GM12873 (cell line): Measurements from ENCODE around the gene SORCS2.

Experiments used
- TF ChIP-seq, protein P1 (sequence below): IDR thresholded peaks from 2 replicates; pipeline ENCODE4 v1.5.1; 2012; ENCODE audit warnings: low read depth, mild to moderate bottlenecking, moderate library complexity, low read length, control low read depth; ENCODE audit not compliant: insufficient read depth; ENCODE audit errors: missing control alignments

SORCS2 gene

GRCh38 chr4:7327341-7327885 lies 135.1 kb downstream of the SORCS2 start:
- TF ChIP-seq, protein P1, sequence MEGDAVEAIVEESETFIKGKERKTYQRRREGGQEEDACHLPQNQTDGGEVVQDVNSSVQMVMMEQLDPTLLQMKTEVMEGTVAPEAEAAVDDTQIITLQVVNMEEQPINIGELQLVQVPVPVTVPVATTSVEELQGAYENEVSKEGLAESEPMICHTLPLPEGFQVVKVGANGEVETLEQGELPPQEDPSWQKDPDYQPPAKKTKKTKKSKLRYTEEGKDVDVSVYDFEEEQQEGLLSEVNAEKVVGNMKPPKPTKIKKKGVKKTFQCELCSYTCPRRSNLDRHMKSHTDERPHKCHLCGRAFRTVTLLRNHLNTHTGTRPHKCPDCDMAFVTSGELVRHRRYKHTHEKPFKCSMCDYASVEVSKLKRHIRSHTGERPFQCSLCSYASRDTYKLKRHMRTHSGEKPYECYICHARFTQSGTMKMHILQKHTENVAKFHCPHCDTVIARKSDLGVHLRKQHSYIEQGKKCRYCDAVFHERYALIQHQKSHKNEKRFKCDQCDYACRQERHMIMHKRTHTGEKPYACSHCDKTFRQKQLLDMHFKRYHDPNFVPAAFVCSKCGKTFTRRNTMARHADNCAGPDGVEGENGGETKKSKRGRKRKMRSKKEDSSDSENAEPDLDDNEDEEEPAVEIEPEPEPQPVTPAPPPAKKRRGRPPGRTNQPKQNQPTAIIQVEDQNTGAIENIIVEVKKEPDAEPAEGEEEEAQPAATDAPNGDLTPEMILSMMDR, result no peak

- TF ChIP-seq, protein P1, result no peak
Measured at GRCh38 chr4:7328162-7328912, 136.0 kb downstream of the SORCS2 start.

DNA sequence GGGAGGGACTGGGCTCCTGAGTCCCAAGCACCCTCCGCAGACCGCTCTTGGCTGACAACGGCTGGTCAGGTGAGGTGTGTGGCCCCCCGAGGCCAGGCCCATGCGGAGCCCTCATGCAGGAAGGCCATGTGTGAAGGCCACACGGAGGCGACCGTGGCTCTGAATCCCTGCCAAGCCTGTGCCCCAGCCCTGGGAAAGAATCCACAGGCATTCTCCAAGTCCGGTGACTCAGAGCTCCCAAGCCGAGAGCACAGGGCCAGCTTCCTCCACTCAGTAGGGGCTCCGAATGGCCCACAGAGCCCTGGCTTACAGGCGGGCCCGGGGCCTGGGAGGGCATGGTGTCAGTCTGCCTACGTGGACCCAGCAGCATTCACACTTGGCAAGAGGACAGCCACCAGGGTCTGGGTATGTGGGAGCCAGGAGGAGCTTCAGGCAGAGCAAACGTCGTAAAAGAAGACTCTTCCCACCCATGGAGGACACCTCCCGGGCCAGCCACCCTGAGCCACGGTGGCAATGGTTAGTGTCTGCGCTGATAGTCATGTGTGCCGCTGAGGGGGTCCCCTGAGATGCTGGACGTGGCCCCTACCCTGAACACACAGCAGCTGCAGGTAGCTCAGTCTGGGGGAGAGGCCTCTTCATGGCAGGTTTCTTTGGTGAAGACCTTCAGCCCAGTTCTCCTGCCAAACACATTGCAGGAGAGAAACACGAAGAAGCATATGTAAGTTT lies 136.7 kb downstream of the SORCS2 start:
- TF ChIP-seq, protein P1, result no peak

DNA sequence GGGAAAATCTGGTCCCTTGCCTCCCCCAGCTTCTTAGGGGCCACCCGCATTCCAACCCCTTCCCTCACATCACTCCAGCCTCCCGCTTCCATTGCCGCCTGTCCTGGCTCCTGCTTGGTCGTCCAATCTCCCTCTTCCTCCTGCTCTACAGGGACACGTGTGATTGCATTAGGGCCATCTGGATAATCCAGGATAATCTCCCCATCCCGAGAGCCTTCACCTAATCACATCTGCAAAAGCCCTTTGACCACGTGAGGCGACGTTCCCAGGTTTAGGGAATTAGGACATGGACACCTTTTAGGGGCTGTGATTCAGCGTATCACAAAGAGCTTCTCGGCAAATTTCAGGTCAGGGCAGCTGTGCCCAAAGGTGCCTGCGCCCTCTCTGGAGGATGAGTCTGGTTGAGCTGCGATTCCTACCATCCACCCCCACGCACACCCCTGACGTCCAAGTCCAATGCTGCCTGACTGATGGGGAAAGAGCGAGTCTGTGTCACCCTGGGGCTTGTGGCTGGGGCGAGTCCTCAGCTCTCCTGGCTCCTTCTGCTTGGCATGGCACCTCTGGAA lies 137.8 kb downstream of the SORCS2 start:
- TF ChIP-seq, protein P1, result no peak

DNA sequence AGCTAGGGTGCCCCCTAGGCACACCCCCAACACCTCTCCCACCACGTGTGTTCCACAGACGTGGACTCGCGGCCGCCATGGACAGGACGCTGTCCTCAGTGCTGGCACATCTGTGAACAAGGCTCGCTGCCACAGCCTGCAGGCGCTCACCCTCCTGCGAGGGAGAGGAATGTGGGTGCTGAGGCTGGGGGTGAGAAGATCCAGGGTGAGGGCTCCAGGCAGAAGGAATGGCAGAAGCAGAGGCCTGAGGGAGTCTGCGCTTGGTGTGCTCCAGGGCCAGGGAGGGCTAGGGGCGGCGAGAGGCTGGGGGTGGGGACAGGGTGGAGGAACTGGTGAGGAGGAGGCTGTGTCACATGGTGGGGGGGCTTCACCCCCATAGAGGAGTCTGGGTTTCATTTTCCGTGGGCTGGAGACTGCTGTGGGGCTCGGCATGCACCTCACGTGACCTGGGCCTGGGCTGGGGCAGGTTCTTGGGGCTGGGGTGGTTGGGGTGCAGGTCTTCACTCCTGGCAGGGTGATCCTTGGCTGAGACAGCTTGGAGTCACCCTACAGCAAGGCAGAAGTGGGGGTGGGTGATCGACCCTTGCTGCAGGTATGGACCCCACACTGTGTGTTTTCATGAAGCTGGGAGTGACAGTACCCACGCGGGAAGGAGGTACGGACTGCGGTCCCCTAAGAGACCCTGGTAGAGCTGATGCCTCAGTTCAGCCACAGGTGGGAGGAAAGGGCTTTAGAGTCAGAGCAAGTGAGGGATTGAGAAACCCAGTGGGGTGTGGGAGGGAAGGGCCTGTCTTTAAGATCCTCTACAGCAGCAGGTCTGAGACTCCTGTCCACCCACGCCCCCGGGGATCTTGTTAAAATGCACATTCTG lies 138.7 kb downstream of the SORCS2 start:
- TF ChIP-seq, protein P1, result no peak

DNA sequence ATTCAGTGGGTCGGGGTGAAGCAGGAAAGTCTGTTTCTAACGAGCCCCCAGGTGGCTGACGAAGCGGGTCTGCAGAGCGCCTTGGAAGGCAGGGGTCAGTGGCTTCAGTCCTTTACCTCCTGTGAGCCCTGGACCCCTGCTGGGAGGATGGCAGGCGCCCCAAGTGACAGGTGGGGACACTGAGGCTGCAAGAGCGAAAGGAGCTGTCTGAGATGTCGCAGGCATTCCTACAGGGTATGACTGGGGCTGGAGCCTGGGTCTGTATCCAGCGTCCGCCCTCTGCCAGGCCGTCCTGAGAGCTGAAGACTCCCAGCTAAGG lies 139.3 kb downstream of the SORCS2 start:
- TF ChIP-seq, protein P1, result no peak
